Activated T-helper 17 cell treated with anti-CD3 and anti-CD28 coated beads, Interleukin-2, amount 50 U/mL, for 72 hours (primary cell): ENCODE data around the gene NSRP1. TPM values are rescaled to one million over a fixed set of nuclear protein-coding genes. Genes with fewer than 3 reads are reported as not detected.
"Not testable (repeated sequence)": the region's sequence is repeated elsewhere in the genome, so short reads cannot be mapped to it uniquely, and the experiment has no call there.

Source experiments
- ATAC-seq: fragments of 150-1000 bp; cut with Tn5 transposase; replicated peaks from 2 replicates; pipeline ENCODE4 v1.10.0; 2021; ENCODE audit warnings: mild to moderate bottlenecking, moderate library complexity
- H3K27ac Mint-ChIP-seq: one replicate; pipeline ENCODE4 v1.8.0; 2022; ENCODE audit warnings: mixed read lengths
- H3K27me3 Mint-ChIP-seq: one replicate; pipeline ENCODE4 v1.8.0; 2022; ENCODE audit warnings: mixed read lengths
- H3K36me3 Mint-ChIP-seq: one replicate; pipeline ENCODE4 v1.8.0; 2022; ENCODE audit warnings: low read depth, mild to moderate bottlenecking, mixed read lengths
- H3K4me1 Mint-ChIP-seq: one replicate; pipeline ENCODE4 v1.8.0; 2022; ENCODE audit warnings: mixed read lengths
- H3K4me3 Mint-ChIP-seq: one replicate; pipeline ENCODE4 v1.8.0; 2022; ENCODE audit warnings: mild to moderate bottlenecking, mixed read lengths
- H3K9me3 Mint-ChIP-seq: one replicate; pipeline ENCODE4 v1.8.0; 2022; ENCODE audit warnings: mixed read lengths
- total RNA-seq, 2 donors: library from RNA; stranded (reverse); gene quantifications; one replicate each; pipeline ENCODE4 v1.2.3, GENCODE V29; 2022

NSRP1 gene
- total RNA-seq, 2 donors from 2014 or later: 29.8 to 39.5 TPM

- Mint-ChIP-seq H3K27me3 (peaks cover 35% of the 10 kb centered on the region), H3K4me1 (no peaks in the 10 kb centered on the region), H3K36me3 (no peaks in the 10 kb centered on the region), H3K9me3 (no peaks in the 10 kb centered on the region), H3K27ac (no peak overlapping the region), H3K4me3 (no peak overlapping the region)
- no peak for ATAC-seq
Measured at GRCh38 chr17:30229012-30229411, 112.4 kb downstream of the NSRP1 start.

DNA sequence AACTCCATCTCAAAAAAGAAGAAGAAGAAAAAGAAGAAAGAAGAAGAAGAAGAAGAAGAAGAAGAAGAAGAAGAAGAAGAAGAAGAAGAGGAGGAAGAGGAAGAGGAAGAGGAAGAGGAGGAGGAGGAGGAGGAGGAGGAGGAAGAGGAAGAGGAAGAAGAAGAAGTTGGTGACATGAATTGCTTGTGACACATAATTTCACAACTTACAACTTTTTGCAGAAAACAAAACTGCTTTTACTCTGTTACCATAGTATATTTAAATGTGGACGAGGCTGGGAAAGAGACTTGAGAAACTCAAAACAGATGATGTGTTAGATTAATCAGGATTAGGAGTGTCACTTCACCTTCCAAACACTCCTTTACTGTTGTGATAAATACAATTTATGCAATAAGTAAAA lies 113.4 kb downstream of the NSRP1 start:
- not testable (repeated sequence) for H3K27ac Mint-ChIP-seq

GRCh38 chr17:30230596-30231125 lies 114.0 kb downstream of the NSRP1 start:
- Mint-ChIP-seq H3K27ac (no peak overlapping the region), H3K9me3 (no peaks in the 10 kb centered on the region), H3K27me3 (peaks cover 43% of the 10 kb centered on the region), H3K4me3 (no peak overlapping the region), H3K4me1 (peaks cover 4% of the 10 kb centered on the region), H3K36me3 (no peaks in the 10 kb centered on the region)
- ATAC-seq: no peak

More for the DNA sequence above, 113.4 kb downstream of the NSRP1 start:
- not testable (repeated sequence) for H3K9me3 Mint-ChIP-seq, H3K36me3 Mint-ChIP-seq, ATAC-seq, H3K4me1 Mint-ChIP-seq, H3K4me3 Mint-ChIP-seq
- peaks cover 42% of the 10 kb centered on the region for H3K27me3 Mint-ChIP-seq

DNA sequence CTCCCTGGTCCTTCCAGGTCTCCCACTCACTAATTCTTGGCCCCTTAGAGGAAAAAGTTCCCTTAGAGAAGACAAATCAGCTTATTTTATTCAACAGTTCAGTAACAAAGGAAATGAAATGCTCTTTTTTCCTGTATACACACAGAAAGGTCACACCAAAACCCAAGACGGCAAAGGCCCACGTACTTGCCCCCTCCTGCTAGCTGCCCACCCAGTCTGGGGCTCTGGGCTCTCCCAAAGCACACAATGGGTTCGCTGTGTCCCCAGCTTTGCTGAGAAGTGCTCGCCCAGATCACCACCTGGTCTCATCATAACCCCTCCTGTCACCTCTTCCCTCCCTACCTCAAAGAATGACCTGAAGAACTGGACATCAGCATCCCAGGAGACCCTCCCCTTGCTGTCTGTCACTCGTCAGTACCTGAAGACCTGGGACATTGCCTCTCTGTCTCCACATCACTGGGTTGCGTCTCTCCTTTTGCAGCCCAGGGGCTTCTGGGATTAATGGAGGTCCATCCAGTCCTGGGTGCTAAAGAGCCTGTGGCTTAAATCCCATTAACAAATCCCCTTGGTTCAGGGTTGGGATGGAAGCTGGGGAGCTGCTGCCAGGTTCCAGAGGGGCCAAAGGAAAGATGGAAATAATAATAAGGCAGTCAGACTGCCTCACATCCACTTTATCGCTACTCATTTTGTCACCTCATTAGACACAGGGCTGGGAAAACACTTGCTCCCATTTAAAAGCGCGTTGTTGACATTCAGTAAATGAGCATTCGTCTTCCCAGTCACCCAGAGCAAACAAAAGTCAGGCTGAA lies 115.6 kb downstream of the NSRP1 start:
- H3K27me3 Mint-ChIP-seq: peaks cover 43% of the 10 kb centered on the region
- H3K9me3 Mint-ChIP-seq: no peaks in the 10 kb centered on the region
- H3K4me3 Mint-ChIP-seq: no peak overlapping the region
- H3K4me1 Mint-ChIP-seq: peaks cover 4% of the 10 kb centered on the region
- no peak for ATAC-seq
- no peak overlapping the region for H3K27ac Mint-ChIP-seq
- no peaks in the 10 kb centered on the region for H3K36me3 Mint-ChIP-seq

DNA sequence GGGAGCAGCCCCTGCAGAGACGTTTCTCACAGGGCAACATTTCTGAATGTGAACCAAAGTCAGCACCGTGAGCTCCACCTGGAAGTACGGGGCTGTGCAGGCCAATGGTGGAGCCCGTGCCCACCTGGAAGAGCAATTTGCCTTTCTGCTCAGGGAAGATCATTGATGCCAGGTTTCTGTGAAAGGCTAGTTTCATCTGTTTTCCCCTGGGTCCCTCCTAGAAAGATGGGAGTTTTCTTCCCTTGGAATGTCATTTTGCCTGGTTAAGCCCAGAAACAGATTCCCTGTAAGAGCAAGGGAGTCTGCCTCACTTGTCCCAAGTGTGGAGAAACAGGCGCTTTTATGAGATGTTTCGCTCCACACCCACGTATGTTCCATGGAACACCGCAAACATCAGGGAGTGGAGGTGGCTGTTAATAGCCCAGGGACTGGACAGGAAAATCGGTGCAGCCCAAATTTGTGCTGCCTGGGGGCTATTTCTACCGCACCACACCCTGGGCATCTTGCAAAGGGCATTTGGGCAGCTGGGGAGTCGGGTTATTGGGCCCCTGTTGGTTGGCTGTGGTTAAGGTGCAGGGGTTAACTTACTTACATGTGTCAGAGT lies 116.3 kb downstream of the NSRP1 start:
- Mint-ChIP-seq H3K27me3 (peaks cover 50% of the 10 kb centered on the region), H3K9me3 (no peaks in the 10 kb centered on the region), H3K4me3 (no peak overlapping the region), H3K36me3 (no peaks in the 10 kb centered on the region), H3K4me1 (peaks cover 4% of the 10 kb centered on the region), H3K27ac (no peak overlapping the region)
- ATAC-seq: no peak

DNA sequence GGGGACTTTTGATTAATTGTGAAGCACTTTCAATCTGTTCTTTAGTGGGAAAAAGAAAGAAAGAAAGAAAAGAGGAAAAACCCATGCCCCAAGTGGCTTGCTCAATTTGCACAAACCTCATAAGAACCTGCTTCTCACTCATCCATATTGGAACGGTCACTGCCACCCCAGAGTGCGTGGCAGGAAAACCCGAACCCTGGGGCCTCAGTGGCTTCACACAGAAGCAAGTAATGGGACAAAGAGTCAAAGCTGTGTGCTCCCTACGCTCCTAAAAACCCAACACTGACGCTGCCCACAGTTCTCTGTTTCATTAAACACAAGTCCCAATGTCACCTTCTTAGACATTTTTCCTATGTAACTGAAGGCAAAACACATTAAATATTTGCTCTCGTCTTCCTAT lies 117.7 kb downstream of the NSRP1 start:
- Mint-ChIP-seq H3K27me3 (peaks cover 50% of the 10 kb centered on the region), H3K4me3 (no peak overlapping the region), H3K9me3 (no peaks in the 10 kb centered on the region), H3K4me1 (peaks cover 10% of the 10 kb centered on the region), H3K27ac (no peak overlapping the region), H3K36me3 (no peaks in the 10 kb centered on the region)
- no peak for ATAC-seq

- Mint-ChIP-seq H3K27me3 (peaks cover 55% of the 10 kb centered on the region), H3K27ac (no peak overlapping the region), H3K9me3 (no peaks in the 10 kb centered on the region)
Measured at GRCh38 chr17:30234964-30235363, 118.3 kb downstream of the NSRP1 start.

DNA sequence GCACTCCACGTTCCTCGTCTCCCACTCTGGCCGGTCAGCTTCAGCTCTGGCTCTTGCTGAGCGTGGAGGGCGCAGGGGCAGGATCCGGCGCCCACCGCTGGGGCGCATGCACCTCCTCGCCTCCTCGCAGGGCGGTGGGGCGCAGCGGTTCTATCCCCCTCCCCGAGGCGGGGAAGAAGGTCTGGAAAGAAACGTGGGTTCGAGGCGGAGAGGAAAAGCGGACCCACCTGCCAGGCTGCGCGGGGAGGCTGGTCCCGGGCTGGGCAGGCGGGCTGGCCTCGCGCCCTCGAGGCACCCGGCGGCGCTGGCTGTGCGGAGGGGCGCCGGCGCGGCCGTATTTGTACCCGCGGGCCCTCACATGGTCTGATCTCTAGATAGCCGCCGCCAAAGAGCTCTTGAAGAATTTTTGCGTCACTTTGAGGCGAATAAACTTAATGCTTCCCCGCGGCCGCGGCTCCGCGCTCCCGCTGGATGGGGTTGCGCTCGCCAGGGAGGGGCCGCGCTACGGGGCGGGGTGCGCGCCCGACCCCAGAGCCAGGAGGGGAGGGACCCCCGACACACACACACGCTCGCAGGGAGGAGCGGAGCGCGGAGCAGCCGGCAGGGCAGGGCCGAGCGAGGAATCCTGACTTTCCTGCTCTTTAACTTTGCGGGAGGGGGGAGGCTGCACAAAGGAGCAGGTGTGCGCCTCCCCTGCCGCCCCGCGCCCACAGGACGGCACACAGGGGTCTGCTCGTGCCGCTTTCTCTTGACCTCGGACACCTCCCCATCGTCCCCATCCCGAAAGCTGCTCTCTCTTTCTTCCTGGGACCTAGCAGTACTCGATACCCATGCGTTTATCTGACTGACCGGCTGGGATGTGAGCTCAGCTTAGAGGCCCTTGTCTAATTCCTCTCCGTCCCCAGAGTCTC lies 119.0 kb downstream of the NSRP1 start, which contains the start of gene SLC6A4:
Gene SLC6A4 (minus strand): TSS at position 312 of the 911 bp plus-strand sequence. CDS start 13,739 bp downstream, outside the sequence.
- ATAC-seq: peak; percentile 14

More at GRCh38 chr17:30234964-30235363, 118.3 kb downstream of the NSRP1 start:
- peak; percentile 39 for ATAC-seq
- Mint-ChIP-seq H3K36me3 (no peaks in the 10 kb centered on the region), H3K4me3 (peak overlapping the region; percentile 64), H3K4me1 (peaks cover 10% of the 10 kb centered on the region)

More for the DNA sequence above, 119.0 kb downstream of the NSRP1 start, which contains the start of gene SLC6A4:
- peaks cover 53% of the 10 kb centered on the region for H3K27me3 Mint-ChIP-seq
- no peaks in the 10 kb centered on the region for H3K9me3 Mint-ChIP-seq
- H3K27ac Mint-ChIP-seq: no peak within 1 kb of the TSS
- H3K4me1 Mint-ChIP-seq: peaks cover 10% of the 10 kb centered on the region
- peak within 1 kb of the TSS; percentile 64 for H3K4me3 Mint-ChIP-seq
- H3K36me3 Mint-ChIP-seq: no peaks in the 10 kb centered on the region

Other genes with a start within 250 kb of the NSRP1 start
- gene SSH2, start 186.6 kb upstream of the NSRP1 start, total RNA-seq: 10 to 100 TPM; 49.7 to 50.0 TPM
- gene EFCAB5, start 175.2 kb upstream of the NSRP1 start, total RNA-seq: 1 to 10 TPM; 1.1 to 1.8 TPM
- not detected for gene SLC6A4, start 118.9 kb downstream of the NSRP1 start, total RNA-seq
- gene BLMH, start 175.1 kb downstream of the NSRP1 start, total RNA-seq: 10 to 100 TPM; 24.3 to 51.0 TPM
- gene TMIGD1, start 217.2 kb downstream of the NSRP1 start, total RNA-seq: not detected